GM06990 (cell line): ENCODE measurements around the gene FUT4.
A peak's percentile ranks its signal among the peaks of the same experiment; 100 is the strongest.

Source experiments
- DNase-seq: peaks from one replicate; pipeline ENCODE4 v3.0.0-alpha.2; 2011; ENCODE audit not compliant: insufficient read length; ENCODE audit errors: extremely low read depth
- H3K27me3 ChIP-seq: replicated peaks from 2 replicates; pipeline ENCODE4 v1.6.0; 2011; ENCODE audit warnings: low read length; ENCODE audit not compliant: control insufficient read depth, insufficient read depth
- H3K36me3 ChIP-seq: 2 replicates; pipeline ENCODE4 v1.5.1; 2011; ENCODE audit warnings: low read length; ENCODE audit not compliant: control insufficient read depth, insufficient read depth
- H3K4me3 ChIP-seq: replicated peaks from 2 replicates; pipeline ENCODE4 v1.5.1; 2011; ENCODE audit warnings: low read depth, mild to moderate bottlenecking, control low read depth, low read length
- TF ChIP-seq, protein P1 (sequence below): IDR thresholded peaks from 2 replicates; pipeline ENCODE4 v1.5.1; 2011; ENCODE audit warnings: low read length, control low read depth, mild to moderate bottlenecking, inconsistent platforms; ENCODE audit not compliant: insufficient read depth, poor library complexity, severe bottlenecking

Gene FUT4

DNA sequence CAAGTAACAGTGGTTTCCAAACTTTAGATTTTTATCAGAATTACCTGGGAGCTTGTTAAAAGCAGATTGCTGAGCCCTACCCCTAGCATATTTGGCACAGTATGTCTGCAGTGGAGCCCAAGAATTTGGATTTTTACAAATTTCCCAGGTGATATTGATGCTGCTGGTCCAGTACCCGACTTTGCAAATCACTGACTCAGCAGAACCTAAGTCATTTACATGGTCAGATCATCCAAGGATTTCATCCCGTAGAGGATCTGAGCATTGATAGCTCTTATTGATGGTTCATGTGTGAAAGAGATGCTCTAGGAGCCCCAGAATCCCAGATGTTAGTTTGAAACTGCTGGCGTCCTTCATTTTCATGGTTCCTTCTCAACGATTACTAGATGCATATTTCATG is 25.4 kb upstream of the FUT4 start:
- no peak for DNase-seq
- Histone ChIP-seq H3K36me3 (no peaks in the 10 kb centered on the region), H3K4me3 (no peak overlapping the region), H3K27me3 (peaks cover 1% of the 10 kb centered on the region)
- TF ChIP-seq, protein P1, sequence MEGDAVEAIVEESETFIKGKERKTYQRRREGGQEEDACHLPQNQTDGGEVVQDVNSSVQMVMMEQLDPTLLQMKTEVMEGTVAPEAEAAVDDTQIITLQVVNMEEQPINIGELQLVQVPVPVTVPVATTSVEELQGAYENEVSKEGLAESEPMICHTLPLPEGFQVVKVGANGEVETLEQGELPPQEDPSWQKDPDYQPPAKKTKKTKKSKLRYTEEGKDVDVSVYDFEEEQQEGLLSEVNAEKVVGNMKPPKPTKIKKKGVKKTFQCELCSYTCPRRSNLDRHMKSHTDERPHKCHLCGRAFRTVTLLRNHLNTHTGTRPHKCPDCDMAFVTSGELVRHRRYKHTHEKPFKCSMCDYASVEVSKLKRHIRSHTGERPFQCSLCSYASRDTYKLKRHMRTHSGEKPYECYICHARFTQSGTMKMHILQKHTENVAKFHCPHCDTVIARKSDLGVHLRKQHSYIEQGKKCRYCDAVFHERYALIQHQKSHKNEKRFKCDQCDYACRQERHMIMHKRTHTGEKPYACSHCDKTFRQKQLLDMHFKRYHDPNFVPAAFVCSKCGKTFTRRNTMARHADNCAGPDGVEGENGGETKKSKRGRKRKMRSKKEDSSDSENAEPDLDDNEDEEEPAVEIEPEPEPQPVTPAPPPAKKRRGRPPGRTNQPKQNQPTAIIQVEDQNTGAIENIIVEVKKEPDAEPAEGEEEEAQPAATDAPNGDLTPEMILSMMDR, result no peak

DNA sequence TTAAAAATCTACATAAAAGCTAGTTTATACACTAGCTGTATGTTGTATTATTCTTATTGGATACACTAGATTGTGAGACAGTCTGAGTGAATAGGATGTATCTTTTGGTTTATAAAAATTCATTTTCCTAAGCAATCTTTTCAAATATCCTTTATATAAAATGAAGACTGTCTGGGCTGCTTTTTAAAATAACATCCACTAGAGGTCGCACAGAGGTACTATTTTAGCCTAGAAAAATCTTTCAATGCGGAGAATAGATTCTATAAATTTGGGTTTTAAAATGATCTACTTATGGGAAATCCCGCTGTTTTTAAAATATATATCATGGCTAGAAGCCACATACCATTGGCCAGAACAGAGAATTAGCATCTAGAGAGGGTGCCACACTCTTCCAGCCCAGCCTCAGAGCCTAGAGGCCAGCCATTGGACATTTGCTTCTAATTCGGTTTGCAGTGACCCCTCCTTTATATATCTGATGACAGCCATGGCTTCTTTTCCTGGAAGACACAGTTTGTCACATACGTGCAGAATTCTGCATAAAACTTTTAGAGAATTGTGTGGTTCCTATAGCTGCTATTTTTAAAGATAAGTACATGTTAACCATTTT is 24.1 kb upstream of the FUT4 start:
- no peak for DNase-seq
- Histone ChIP-seq H3K27me3 (peaks cover 1% of the 10 kb centered on the region), H3K4me3 (no peak overlapping the region), H3K36me3 (no peaks in the 10 kb centered on the region)
- TF ChIP-seq, protein P1, result peak; percentile 60

DNA sequence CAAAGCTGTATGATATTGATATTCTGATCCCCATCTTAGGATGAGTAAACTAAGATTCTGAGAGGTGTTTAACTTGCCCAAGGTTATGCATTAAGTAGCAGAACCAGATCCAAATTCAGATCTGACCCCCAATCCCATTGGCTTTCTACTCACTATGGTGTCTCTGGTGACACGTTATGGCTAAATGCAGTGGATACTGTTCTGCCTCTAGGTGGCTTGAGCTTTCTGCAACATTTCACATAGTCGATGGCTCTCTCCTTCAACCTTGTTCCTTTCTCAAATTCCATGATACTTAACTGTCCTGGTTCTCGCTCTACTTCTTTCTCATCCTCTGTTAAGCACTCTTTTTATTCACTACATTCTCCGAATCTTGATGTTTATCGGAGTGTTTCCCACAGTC is 22.0 kb upstream of the FUT4 start:
- Histone ChIP-seq H3K36me3 (no peaks in the 10 kb centered on the region), H3K27me3 (peaks cover under 1% of the 10 kb centered on the region), H3K4me3 (no peak overlapping the region)
- no peak for DNase-seq
- TF ChIP-seq, protein P1, result peak; percentile 46

DNA sequence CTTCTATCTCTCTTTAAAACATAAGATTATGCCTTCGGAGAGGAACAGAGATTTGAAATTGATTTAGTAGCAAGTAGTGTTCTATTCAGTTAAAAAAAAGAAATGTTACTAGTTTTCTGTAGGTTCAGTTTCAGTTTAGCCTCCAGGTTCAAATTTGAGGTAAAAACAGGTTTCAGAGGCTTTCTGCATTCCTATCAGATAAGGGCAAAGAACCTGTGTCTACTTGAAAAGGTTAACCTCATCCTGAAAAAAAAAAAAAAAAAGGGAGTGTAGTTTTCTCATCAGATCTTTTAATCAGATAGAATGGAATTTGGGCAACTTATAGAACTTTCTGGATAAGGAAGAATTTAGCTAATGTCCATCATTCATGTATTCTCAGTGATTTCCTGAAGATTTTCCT is 19.4 kb upstream of the FUT4 start:
- no peak overlapping the region for H3K4me3 ChIP-seq
- H3K36me3 ChIP-seq, result no peaks in the 10 kb centered on the region
- TF ChIP-seq, protein P1, result no peak
- no peak for DNase-seq
- no peaks in the 10 kb centered on the region; the same call in 1 of the 2 replicates for H3K27me3 ChIP-seq

DNA sequence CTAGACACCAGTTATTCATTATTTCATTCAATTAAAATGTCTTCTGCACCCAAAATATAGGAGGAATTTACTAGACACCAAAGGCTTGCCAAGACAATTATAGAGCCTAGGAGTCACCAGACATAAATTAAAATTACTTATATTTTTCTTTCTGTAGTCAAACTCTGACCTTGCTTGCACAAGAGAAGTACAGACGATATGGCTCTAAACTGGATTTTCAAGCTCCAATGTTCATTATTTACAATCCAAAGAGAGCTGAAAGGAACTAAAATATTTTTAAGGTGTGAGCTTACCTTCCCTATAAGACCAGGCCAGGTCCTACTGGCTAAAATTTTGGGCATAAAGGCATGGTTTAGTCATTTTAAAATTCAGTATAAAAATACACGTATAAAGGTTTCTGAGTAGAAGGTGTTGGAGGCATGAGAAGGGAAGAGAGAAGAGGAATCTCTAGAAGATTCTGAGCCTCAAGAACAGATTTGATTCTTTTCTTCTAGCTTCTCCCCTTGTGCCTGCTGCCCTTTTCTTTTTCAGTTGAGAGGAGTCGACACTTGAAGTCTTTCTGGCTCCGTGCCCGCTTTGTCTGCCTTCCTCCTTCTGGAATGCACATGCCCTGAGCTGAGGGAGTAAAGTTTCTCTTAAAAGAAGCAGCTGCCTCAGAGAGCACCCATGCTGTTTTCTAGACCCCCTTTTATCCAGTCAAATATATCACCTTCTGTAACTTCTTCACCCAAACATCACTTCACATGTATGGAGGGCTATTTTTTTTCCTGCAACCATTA is 18.0 kb upstream of the FUT4 start:
- Histone ChIP-seq H3K36me3 (no peaks in the 10 kb centered on the region), H3K4me3 (no peak overlapping the region), H3K27me3 (no peaks in the 10 kb centered on the region; the same call in 1 of the 2 replicates)
- TF ChIP-seq, protein P1, result no peak
- DNase-seq, result no peak
